Ectodermal cell (in vitro differentiated cells): ENCODE data around the gene CNPY1.
"Not testable (repeated sequence)": the region's sequence is repeated elsewhere in the genome, so short reads cannot be mapped to it uniquely, and the experiment has no call there.

Source experiments
- H3K27ac ChIP-seq: 2 replicates; pipeline ENCODE4 v1.7.0; 2013; ENCODE audit warnings: mild to moderate bottlenecking, low read depth, low read length; ENCODE audit not compliant: insufficient read depth, poor library complexity, severe bottlenecking
- H3K27me3 ChIP-seq: 2 replicates; pipeline ENCODE4 v1.7.0; 2013; ENCODE audit warnings: mild to moderate bottlenecking, low read length; ENCODE audit not compliant: insufficient read depth, control insufficient read depth, poor library complexity, severe bottlenecking
- H3K36me3 ChIP-seq: one replicate; pipeline ENCODE4 v1.7.0; 2013; ENCODE audit warnings: low read length; ENCODE audit not compliant: control insufficient read depth, insufficient read depth
- H3K4me1 ChIP-seq: one replicate; pipeline ENCODE4 v1.7.0; 2013; ENCODE audit warnings: low read length; ENCODE audit not compliant: control insufficient read depth, insufficient read depth
- H3K4me3 ChIP-seq: 2 replicates; pipeline ENCODE4 v1.7.0; 2013; ENCODE audit warnings: low read depth, low read length, control low read depth; ENCODE audit not compliant: insufficient read depth
- H3K9me3 ChIP-seq: 2 replicates; pipeline ENCODE4 v1.7.0; 2013; ENCODE audit warnings: mild to moderate bottlenecking, low read length, moderate library complexity; ENCODE audit not compliant: control insufficient read depth
- WGBS, 2 experiments: methylation state at CpG; one replicate each; pipeline ENCODE4 v1.1.7; 2013; ENCODE audit warnings: missing lambda C conversion rate in 2 of 2; 5-methylcytosine and 5-hydroxymethylcytosine counted together

CNPY1 gene

DNA sequence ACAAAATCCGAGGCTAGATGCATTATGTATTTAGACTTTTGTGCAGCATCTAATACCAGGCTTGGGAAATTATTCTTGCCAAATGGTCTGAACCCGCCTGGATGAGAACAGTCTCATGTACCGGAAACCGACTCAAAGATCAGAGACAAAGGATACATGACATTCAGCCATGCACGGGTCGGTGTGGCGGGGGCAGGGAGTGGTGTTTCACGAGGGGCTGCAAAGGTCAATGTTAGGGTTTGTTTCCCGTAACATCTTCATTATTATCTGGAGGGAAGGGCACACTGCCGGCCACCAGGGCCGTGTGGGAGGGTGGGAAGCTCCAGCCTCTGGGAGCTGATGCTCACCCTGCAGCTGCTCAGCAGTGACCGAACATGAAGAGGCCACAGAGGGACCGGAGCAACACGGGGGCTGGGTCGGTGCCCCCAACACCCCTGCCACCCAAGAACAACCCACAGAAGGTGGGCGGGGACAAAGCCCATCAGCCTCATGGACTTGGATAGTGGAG lies 23.1 kb downstream of the CNPY1 start:
- Histone ChIP-seq H3K4me3 (no peak overlapping the region), H3K36me3 (no peaks in the 10 kb centered on the region), H3K9me3 (no peaks in the 10 kb centered on the region), H3K27me3 (peaks cover 85% of the 10 kb centered on the region), H3K27ac (no peak overlapping the region), H3K4me1 (no peaks in the 10 kb centered on the region)
- 85 to 86% methylated on average over 16 of the region's 16 CpGs for WGBS, 2 experiments

DNA sequence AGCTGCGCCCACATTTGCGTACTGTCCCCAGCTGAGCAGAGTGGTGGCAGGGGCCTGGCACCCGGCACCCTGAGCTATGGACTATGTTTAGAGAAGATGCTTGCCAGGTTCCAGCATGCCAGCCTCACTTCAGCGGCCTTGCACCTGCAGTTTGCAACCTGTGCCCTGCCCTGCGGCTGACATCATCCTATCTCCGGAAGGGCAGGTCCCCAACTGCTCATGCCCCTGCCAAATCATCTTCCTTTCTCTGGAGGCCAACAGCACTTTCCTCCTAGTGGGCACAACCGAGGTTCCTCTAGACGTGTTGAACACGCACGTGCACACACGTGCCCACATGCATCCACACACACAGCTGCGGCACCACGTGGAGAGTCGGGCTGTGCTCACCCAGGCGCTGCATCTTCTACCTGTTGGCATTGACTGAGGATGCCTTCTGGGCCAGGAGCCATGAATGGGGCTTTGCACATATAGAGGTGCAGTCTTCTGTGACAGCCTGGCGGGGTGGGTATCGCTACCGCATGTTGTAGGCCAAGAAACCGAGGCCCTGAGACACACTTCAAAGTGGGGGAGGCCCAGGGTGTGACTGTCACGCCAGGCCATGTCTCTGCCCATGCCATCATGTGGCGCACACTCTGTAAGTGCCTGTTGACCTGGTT lies 24.5 kb downstream of the CNPY1 start:
- Histone ChIP-seq H3K27ac (no peak overlapping the region), H3K27me3 (peaks cover 85% of the 10 kb centered on the region), H3K4me3 (no peak overlapping the region), H3K36me3 (no peaks in the 10 kb centered on the region), H3K4me1 (no peaks in the 10 kb centered on the region), H3K9me3 (no peaks in the 10 kb centered on the region)
- 94% methylated on average over 21 of the region's 21 CpGs for WGBS, 2 experiments

DNA sequence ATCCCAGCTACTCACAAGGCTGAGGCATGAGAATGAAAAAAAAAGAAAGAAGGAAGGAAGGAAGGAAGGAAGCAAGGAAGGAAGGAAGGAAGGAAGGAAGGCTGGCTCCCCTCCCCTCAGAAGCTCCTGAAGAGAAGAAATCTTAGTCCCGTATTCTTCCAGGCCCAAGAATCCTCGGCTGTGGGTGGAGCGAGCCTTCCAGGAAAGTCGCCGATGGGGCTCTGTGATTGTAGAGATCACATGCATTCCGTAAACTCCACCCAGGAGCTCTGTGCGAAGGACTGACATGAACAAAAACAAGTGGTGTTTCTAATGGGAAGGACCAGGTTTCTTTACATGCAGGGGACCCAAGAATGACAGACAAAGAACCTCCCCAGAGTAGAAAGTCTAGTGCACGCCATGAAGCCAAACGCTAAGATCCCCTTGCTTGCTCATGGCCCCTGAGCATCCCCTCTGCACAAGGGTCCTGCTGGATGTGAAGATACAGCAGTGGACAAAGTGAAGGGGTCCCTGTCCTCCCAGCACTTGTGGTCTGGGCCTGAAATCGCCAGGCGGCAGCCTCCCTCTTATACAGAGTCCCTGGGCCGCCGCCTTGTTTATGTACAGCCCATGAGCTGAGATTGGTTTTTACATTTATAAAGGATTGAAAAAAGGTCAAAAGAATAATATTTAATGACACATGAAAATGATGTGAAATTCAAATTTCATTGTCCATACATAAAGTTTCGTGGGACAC lies 25.2 kb downstream of the CNPY1 start:
- no peaks in the 10 kb centered on the region for H3K4me1 ChIP-seq
- WGBS, 2 experiments, result 86% methylated on average over 14 of the region's 14 CpGs
- H3K36me3 ChIP-seq, result no peaks in the 10 kb centered on the region
- H3K27ac ChIP-seq, result no peak overlapping the region
- peaks cover 85% of the 10 kb centered on the region for H3K27me3 ChIP-seq
- no peaks in the 10 kb centered on the region for H3K9me3 ChIP-seq
- no peak overlapping the region for H3K4me3 ChIP-seq

DNA sequence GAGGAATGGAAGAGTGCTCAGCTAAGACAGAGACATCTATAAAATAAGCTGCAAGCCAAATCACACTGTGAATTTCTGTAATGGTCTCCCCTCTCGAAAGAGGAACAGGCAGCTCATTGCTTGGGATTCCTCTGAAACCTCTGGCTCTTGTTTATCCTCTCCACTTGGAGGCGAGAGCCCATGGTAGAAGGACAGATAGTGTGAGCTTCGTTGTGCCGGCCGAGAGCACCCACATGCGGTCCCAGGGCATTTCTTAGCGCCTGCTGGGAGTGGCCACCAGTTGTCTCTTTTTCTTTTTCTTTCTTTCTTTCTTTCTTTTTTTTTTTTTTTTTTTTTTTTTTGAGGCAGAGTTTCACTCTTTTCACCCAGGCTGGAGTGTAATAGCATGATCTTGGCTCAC lies 26.2 kb downstream of the CNPY1 start:
- Histone ChIP-seq H3K36me3 (no peaks in the 10 kb centered on the region), H3K4me3 (no peak overlapping the region), H3K9me3 (no peaks in the 10 kb centered on the region), H3K27ac (no peak overlapping the region), H3K27me3 (peaks cover 85% of the 10 kb centered on the region), H3K4me1 (no peaks in the 10 kb centered on the region)
- 45 to 63% methylated on average over 6 to 7 of the region's 7 CpGs for WGBS, 2 experiments

DNA sequence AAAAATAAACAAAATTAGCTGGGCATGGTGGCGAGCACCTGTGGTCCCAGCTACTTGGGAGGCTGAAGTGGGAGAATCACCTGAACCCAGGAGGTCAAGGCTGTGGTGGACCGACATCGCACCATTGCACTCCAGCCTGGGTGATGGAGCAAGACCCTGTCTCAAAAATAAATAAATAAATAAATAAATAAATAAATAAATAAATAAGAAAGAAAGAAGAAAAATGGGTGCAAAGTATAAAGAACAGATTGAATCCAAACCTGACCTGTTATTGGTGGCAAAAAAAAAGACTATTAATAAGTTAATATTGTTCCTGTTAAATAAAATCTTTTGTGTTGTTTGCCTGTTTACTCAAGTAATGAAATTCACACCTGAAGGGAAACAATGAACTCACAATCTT lies 27.0 kb downstream of the CNPY1 start:
- H3K27ac ChIP-seq, H3K4me1 ChIP-seq, H3K36me3 ChIP-seq, H3K4me3 ChIP-seq, H3K9me3 ChIP-seq: not testable (repeated sequence)
- WGBS, 2 experiments, result 67 to 100% methylated on average over 3 of the region's 3 CpGs
- peaks cover 89% of the 10 kb centered on the region for H3K27me3 ChIP-seq

DNA sequence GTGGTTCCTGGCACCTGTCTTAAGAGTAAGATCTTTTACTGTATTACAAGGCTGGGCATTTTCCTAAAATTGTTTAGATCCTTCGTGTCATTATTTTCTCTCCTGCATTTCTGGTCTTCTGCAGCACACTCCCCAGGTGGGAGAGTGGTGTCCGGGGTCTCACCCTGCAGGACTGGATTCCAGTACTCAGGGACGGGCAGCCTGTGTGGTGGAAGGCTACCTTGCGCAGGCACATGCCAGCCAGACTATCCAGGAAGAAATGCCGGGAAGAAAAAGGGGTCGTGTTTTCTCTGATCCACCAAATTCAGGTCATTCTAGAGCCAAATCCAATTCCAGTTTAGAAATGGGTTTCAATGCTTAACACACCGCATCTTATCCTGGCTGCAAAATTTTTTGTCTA lies 27.7 kb downstream of the CNPY1 start:
- H3K4me1 ChIP-seq, result no peaks in the 10 kb centered on the region
- no peaks in the 10 kb centered on the region for H3K36me3 ChIP-seq
- WGBS, 2 experiments, result 79 to 81% methylated on average over 7 of the region's 7 CpGs
- H3K4me3 ChIP-seq, result no peak overlapping the region
- peaks cover 96% of the 10 kb centered on the region for H3K27me3 ChIP-seq
- no peaks in the 10 kb centered on the region for H3K9me3 ChIP-seq
- no peak overlapping the region for H3K27ac ChIP-seq

DNA sequence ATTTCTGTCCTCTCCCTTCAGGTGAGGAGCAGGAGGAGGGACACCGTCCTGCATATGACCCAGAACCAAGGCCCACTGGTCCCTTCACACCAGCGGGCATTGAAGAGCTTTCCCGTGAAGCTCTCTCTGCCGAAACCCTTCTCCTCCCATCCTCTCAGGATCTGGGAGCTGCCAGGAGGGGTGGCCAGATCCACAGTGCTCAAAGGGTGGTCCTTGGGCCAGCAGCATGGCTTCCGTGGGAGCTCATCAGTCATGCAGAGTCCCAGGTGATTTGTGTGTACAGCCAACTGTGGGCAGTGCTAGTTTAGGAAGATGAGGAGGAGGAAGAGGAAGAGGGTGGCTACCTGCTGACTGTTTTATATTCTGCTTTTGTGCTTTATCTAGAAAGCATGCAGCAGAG lies 28.4 kb downstream of the CNPY1 start:
- Histone ChIP-seq H3K9me3 (no peaks in the 10 kb centered on the region), H3K27me3 (peaks cover 96% of the 10 kb centered on the region), H3K4me3 (no peak overlapping the region), H3K4me1 (no peaks in the 10 kb centered on the region), H3K27ac (no peak overlapping the region), H3K36me3 (no peaks in the 10 kb centered on the region)
- WGBS, 2 experiments, result 77 to 79% methylated on average over 5 of the region's 5 CpGs

DNA sequence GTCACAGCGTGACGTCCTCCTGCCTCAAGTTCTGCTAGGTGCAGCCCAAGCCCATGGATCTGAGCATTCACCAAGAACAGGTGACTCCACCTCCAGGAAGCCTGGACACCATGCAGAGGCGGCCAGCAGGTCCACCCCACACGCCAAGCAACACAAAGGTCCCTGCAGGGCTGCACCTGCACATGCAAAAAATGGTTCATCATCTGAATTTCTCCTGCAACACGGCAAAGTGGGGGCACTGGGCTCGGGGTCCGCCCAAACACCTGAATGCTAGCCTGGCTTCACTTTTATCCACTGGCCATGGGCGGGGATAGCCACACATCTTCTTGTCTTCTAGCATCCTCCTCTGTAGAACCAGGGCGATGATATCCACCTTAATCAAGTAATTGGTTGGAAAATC lies 28.9 kb downstream of the CNPY1 start:
- Histone ChIP-seq H3K9me3 (no peaks in the 10 kb centered on the region), H3K27me3 (peaks cover 96% of the 10 kb centered on the region), H3K4me1 (no peaks in the 10 kb centered on the region), H3K36me3 (no peaks in the 10 kb centered on the region), H3K27ac (no peak overlapping the region), H3K4me3 (no peak overlapping the region)
- WGBS, 2 experiments, result 83 to 84% methylated on average over 9 of the region's 9 CpGs

DNA sequence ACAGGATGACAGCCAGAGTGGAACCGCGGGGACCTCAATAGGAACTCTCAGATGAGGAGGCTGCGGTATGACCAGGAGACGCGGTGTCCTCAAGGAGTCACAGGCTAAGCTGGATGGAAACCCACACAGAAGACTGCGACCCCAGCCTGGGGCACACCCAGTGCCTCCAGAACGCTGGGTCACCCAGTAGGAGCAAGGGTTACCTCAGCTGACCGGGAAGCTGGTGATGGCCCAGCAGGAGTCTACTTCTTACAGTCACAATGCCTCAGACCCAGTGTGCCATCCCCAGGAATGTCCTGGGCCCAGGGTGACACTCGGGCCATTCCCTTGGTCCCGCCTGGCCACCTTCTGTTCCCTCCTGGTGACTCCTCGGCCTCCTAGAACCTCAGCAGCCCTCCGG lies 29.9 kb downstream of the CNPY1 start:
- no peak overlapping the region for H3K4me3 ChIP-seq
- no peaks in the 10 kb centered on the region for H3K9me3 ChIP-seq
- 82 to 86% methylated on average over 12 of the region's 12 CpGs for WGBS, 2 experiments
- peaks cover 98% of the 10 kb centered on the region for H3K27me3 ChIP-seq
- no peak overlapping the region for H3K27ac ChIP-seq
- no peaks in the 10 kb centered on the region for H3K36me3 ChIP-seq
- H3K4me1 ChIP-seq, result no peaks in the 10 kb centered on the region

DNA sequence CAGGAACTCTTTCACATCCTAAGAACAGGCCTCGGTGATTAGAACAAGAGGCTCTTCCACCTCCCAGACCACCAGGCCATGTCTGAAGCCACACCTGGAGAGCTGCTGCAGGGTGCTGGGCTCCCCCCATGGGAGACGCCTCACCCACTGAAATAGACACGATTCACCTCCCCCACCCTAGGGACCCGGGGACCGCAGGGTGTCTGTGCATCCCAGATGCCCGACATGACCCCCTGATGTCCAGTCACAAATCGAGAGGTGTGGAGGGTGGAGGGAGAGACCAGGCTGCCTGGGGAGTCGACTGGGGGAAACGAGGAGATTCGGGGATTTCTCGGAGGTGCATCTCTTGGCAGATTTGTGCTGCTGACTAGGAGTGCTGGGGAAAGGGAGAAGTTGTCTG lies 31.0 kb downstream of the CNPY1 start:
- Histone ChIP-seq H3K4me3 (no peak overlapping the region), H3K27me3 (peaks cover 98% of the 10 kb centered on the region), H3K27ac (no peak overlapping the region), H3K36me3 (no peaks in the 10 kb centered on the region), H3K9me3 (no peaks in the 10 kb centered on the region), H3K4me1 (peaks cover 2% of the 10 kb centered on the region)
- 73 to 76% methylated on average over 11 of the region's 11 CpGs for WGBS, 2 experiments
